GM18502 (cell line): ENCODE measurements around the gene CSNK1A1.

Experiments
- ATAC-seq: cut with Tn5 transposase; IDR thresholded peaks from one replicate; pipeline ENCODE4 v1.9.1; 2021; ENCODE audit warnings: mild to moderate bottlenecking; ENCODE audit not compliant: unreplicated experiment, poor library complexity

Gene CSNK1A1

GRCh38 chr5:149575131-149575530 lies 23.9 kb upstream of the CSNK1A1 start:
- no peak for ATAC-seq

DNA sequence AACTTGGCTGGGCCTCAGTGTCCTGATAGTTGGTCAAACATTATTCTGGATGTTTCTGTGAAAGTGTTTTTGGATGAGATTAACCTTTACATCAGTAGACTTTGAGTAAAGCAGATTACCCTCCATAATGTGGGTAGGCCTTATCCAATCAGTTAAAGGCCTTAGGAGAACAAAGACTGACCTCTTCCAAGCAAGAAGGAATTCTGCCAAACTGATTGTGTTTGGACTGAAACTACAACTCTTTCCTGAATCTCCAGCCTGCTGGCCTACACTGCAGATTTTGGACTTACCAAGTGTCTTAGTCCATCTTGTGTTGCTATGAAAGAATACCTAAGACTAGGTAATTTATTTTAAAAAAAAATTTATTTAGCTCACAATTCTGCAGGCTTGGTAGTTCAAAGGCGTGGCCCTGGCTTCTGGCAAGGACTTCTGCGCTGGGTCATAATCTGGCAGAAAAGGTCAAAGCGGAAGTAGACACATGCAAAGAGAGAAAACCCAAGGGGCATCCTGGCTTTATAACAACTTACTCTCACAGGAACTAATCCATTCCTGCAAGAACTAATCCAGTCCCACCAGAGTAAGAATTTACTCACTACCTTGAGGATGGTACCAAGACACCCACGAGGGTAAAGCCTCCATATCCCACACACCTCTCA lies 21.5 kb upstream of the CSNK1A1 start:
- ATAC-seq, result no peak

GRCh38 chr5:149572170-149572569 lies 20.9 kb upstream of the CSNK1A1 start:
- no peak for ATAC-seq

GRCh38 chr5:149567226-149567625 lies 16.0 kb upstream of the CSNK1A1 start:
- ATAC-seq, result no peak

DNA sequence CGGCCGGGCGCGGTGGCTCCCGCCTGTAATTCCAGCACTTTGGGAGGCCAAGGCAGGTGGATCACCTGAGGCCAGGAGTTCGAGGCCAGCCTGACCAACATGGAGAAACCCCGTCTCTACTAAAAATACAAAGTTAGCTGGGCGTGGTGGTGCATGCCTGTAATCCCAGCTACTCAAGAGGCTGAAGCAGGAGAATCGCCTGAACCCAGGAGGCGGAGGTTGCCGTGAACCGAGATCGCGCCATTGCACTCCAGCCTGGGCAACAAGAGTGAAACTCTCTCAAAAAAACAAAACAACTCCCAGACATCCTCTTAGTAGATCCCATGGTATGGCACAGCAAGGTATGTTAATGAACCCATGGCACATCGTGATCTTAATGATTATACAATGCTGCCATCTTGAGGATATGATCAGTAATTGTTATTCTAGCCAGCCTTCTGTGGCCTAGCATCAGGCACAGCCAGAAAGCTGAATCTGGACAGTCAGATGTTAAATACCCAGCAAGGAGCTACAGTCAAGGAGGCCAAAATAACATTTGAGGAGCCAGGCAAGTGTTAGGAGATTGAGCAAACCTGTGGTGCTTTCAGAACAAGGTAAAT lies 13.4 kb upstream of the CSNK1A1 start:
- peak; percentile 94 for ATAC-seq

DNA sequence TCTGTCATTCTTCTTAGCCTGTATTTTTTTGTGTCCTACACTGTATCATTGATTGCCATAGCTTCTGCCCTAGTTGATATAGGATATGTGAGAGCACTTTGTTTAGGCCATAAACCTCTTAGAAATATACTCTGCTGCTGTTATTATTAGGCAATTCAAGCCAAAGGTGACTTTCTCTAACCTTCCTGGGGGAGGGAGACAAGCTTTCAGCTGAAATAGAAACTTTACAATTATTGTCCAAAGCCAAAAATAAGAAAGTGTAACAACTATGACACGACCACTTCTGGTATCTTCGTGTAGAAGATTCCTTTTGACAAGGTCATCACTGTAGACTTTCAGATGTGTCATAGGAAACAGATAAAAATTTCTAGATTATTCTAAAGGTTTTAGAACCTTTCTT lies 12.2 kb upstream of the CSNK1A1 start:
- no peak for ATAC-seq

DNA sequence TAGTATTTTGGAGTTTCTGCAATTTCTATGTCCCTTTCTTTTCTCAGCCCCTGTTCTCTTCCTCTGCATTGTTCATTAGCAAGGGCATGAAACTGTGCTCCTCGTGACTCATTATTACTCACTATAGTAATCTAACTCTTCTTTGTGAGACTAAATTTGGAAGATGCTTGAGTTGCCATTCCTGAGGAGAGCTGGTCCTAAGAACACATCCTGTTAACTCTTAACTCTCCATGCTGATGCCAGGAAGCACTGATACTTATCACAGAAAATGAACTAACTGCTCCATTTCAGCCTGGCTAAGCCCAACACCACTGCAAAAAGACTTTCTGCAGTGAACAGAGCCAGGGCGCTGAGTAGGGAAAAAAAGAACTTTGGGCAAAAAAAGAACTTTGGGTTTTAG lies 10.6 kb upstream of the CSNK1A1 start:
- ATAC-seq, result no peak

DNA sequence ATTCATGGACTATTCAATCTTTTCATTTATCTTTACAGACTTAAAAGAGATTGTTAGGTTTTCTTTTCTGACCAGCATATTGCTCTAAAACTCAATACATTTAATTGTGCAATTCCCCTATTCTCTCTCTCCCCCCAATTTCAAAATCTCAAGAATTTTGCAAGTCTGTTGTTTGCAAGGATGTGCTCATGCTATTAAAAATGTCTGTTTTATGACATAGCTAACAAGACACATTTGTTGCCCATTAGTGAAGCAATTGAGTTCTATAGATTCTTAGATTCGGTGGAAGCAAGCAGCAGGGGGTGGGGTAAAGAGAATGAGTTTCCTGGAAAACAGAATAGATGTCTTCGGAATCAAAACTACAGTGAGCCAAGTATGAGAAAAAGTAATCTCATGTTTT lies 8.5 kb upstream of the CSNK1A1 start:
- ATAC-seq, result no peak

DNA sequence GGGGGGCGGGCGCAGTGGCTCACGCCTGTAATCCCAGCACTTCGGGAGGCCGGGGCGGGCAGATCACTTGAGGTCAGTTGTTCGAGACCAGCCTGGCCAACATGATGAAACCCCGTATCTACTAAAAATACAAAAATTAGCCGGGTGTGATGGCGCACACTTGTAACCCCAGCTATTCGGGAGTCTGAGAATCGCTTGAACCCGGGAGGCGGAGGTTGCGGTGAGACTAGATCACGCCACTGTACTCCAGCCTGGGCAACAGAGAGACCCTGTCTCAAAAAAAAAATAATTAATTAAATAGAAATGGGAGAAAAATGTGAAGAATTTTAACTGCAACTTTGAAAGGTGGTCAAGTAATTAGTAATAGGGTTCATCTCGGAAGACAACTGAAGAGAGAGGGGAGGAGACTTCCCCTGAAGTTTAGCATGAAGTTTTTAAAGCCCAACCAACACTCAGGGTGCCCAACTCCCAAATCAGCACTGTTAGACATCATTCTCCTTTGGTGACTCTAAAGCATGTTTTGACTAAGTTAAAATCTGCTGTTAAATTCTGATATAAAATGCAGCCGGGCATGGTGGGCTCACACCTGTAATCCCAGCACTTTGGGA lies 1.4 kb upstream of the CSNK1A1 start:
- no peak for ATAC-seq

- no peak for ATAC-seq
These were observed 827 bp upstream of the CSNK1A1 start for GRCh38 chr5:149552038-149552494.

DNA sequence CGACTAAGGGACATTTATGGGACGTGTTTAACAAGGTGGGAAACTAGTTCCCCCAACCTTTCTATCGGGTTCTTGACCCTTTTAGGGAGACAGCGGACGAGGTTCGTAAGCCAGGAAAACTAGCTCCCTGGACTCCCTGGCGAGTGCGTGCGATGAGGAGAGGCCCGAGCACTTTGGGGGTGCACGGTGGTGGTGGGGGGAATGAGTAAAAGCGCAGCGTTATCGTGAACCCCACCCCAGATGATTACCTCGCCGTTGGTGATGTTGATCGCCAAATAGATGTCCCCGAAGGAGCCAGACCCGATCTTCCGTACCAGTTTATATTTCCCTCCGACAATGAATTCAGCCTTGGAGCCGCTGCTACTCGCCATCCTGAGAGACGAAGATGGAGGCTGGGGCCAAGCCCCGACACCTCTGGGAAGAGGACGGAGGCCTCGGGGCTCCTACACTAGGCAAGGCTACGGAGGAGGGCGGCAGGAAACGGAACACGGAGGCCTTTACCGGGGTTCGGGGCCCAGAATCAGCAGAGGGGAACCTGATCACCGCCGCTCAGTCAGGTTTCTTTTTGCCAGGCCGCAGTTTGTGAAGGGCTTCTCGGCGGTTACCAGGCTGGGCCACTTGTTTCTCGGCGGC lies 529 bp downstream of the CSNK1A1 start:
- ATAC-seq, result peak; percentile 3

DNA sequence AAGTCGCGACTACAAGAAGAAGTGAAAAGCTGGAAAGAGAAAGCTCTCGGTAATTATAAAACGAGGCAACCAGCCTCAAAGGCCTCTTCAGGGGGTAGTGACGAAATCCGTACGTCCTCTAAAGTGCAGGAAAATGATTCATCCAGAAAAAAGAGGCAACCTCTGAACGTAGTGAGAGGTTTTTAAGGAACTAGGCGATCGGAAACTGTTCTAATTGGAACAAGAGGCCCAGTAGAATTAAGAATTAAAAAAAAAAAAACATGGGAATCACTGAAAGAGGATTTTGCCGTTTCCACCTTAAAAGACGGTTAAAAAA lies 1.0 kb downstream of the CSNK1A1 start:
- ATAC-seq, result no peak

GRCh38 chr5:149549461-149550267 lies 1.6 kb downstream of the CSNK1A1 start:
- ATAC-seq, result peak; percentile 37

- no peak for ATAC-seq
These were observed 4.3 kb downstream of the CSNK1A1 start for GRCh38 chr5:149546974-149547373.

GRCh38 chr5:149545327-149545726 lies 5.9 kb downstream of the CSNK1A1 start:
- no peak for ATAC-seq

DNA sequence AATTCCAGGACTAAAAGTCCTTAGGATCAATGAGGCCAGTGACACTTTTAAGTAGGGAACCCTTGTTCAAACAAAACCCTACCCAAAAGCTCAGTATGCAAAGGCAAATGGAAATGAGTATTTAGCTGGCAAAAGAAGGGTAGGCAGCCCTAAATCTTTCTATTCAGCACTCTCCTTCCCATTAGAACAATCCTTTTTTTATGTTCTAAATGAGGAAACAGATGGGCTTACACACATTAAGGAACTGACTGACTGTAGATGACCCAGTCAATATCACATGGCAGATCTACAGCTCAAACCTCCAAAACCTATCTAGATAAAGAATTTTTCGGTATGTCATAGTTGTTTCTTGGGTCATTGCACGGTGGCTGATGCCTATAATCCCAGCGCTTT lies 7.2 kb downstream of the CSNK1A1 start:
- no peak for ATAC-seq

GRCh38 chr5:149543361-149544027 lies 7.7 kb downstream of the CSNK1A1 start:
- no peak for ATAC-seq

- ATAC-seq, result no peak
These were observed 9.3 kb downstream of the CSNK1A1 start for GRCh38 chr5:149541893-149542292.

- no peak for ATAC-seq
These were observed 11.2 kb downstream of the CSNK1A1 start for GRCh38 chr5:149540089-149540488.

DNA sequence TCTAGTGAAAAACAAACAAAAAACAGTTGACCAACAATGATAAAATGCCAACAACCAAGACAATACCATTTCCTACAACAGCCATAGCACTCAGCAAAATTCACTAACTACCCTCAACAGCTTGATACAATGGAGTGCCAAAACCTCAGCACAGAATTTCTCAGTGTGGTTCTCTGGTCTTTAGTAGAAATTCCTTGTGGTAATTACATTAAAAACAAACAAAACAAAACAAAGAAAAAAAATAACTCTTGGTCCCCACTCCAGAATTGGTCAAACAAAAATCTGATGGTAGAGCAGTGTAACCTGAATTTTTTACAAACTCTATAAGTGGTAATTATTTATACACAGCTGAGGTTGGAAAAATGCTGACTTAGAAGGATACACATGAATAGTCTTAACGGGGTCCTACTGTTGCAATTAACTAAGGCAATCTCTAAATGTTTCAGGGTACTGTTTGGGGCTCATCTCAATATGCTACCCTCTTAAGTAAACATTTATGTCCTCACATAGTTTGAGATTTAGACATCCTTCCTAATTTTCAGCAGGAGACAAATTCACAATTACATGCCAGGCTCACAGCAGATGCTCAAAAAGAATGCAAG lies 13.8 kb downstream of the CSNK1A1 start:
- ATAC-seq, result no peak
